ENCODE data around the gene PPP6R3.
"Not testable (repeated sequence)": the region's sequence is repeated elsewhere in the genome, so short reads cannot be mapped to it uniquely, and the experiment has no call there.

PPP6R3 gene

GRCh38 chr11:68538025-68538424 lies 77.5 kb downstream of the PPP6R3 start:
- Histone ChIP-seq H3K9me3 (no peaks in the 10 kb centered on the region), H3K27me3 (ENCODE audit: low read depth) (no peaks in the 10 kb centered on the region), H3K36me3 (replicated peaks) (peaks cover 41% of the 10 kb centered on the region), H3K4me3 (no peak overlapping the region), H3K4me1 (no peaks in the 10 kb centered on the region)
- DNase-seq (ENCODE audit: low spot score in 2 of 2), result no peak
- in situ Hi-C loops (cut with MboI; ENCODE audit: low sequenced_read_pairs), result no loop called here

GRCh38 chr11:68539395-68539794 lies 78.8 kb downstream of the PPP6R3 start:
- no peak for DNase-seq (ENCODE audit: low spot score in 2 of 2)
- H3K4me1 ChIP-seq, result no peaks in the 10 kb centered on the region
- H3K4me3 ChIP-seq, result no peak overlapping the region
- peaks cover 46% of the 10 kb centered on the region for H3K36me3 ChIP-seq (replicated peaks)
- in situ Hi-C loops (cut with MboI; ENCODE audit: low sequenced_read_pairs), result no loop called here
- H3K27me3 ChIP-seq (ENCODE audit: low read depth), result no peaks in the 10 kb centered on the region
- no peaks in the 10 kb centered on the region for H3K9me3 ChIP-seq

GRCh38 chr11:68540504-68540903 lies 80.0 kb downstream of the PPP6R3 start:
- H3K27me3 ChIP-seq (ENCODE audit: low read depth); in situ Hi-C loops (cut with MboI; ENCODE audit: low sequenced_read_pairs); H3K4me1 ChIP-seq; DNase-seq (ENCODE audit: low spot score in 2 of 2); H3K4me3 ChIP-seq; H3K9me3 ChIP-seq: not testable (repeated sequence)
- peaks cover 52% of the 10 kb centered on the region for H3K36me3 ChIP-seq (replicated peaks)

- Histone ChIP-seq H3K4me3 (no peak overlapping the region), H3K9me3 (no peaks in the 10 kb centered on the region), H3K36me3 (replicated peaks) (peaks cover 58% of the 10 kb centered on the region), H3K4me1 (no peaks in the 10 kb centered on the region), H3K27me3 (ENCODE audit: low read depth) (no peaks in the 10 kb centered on the region)
- no peak for DNase-seq (ENCODE audit: low spot score in 2 of 2)
- in situ Hi-C loops (cut with MboI; ENCODE audit: low sequenced_read_pairs), result no loop called here
Observed at GRCh38 chr11:68541116-68541515, 80.6 kb downstream of the PPP6R3 start.

- Histone ChIP-seq H3K36me3 (replicated peaks) (peaks cover 64% of the 10 kb centered on the region), H3K4me3 (no peak overlapping the region), H3K9me3 (no peaks in the 10 kb centered on the region), H3K27me3 (ENCODE audit: low read depth) (no peaks in the 10 kb centered on the region), H3K4me1 (no peaks in the 10 kb centered on the region)
- no peak for DNase-seq (ENCODE audit: low spot score in 2 of 2)
- in situ Hi-C loops (cut with MboI; ENCODE audit: low sequenced_read_pairs), result no loop called here
Observed at GRCh38 chr11:68541991-68542390, 81.4 kb downstream of the PPP6R3 start.

GRCh38 chr11:68542617-68543016 lies 82.1 kb downstream of the PPP6R3 start:
- no peaks in the 10 kb centered on the region for H3K4me1 ChIP-seq
- in situ Hi-C loops (cut with MboI; ENCODE audit: low sequenced_read_pairs), result no loop called here
- no peak for DNase-seq (ENCODE audit: low spot score in 2 of 2)
- no peak overlapping the region for H3K4me3 ChIP-seq
- no peaks in the 10 kb centered on the region for H3K27me3 ChIP-seq (ENCODE audit: low read depth)
- H3K36me3 ChIP-seq (replicated peaks), result peaks cover 66% of the 10 kb centered on the region
- H3K9me3 ChIP-seq, result no peaks in the 10 kb centered on the region

GRCh38 chr11:68543594-68543993 lies 83.0 kb downstream of the PPP6R3 start:
- no peak for DNase-seq (ENCODE audit: low spot score in 2 of 2)
- Histone ChIP-seq H3K27me3 (ENCODE audit: low read depth) (no peaks in the 10 kb centered on the region), H3K36me3 (replicated peaks) (peaks cover 66% of the 10 kb centered on the region), H3K9me3 (no peaks in the 10 kb centered on the region), H3K4me1 (no peaks in the 10 kb centered on the region), H3K4me3 (no peak overlapping the region)
- in situ Hi-C loops (cut with MboI; ENCODE audit: low sequenced_read_pairs), result no loop called here

- H3K9me3 ChIP-seq, result no peaks in the 10 kb centered on the region
- in situ Hi-C loops (cut with MboI; ENCODE audit: low sequenced_read_pairs), result no loop called here
- peaks cover 69% of the 10 kb centered on the region for H3K36me3 ChIP-seq (replicated peaks)
- no peak overlapping the region for H3K4me3 ChIP-seq
- DNase-seq (ENCODE audit: low spot score in 2 of 2), result no peak
- H3K27me3 ChIP-seq (ENCODE audit: low read depth), result no peaks in the 10 kb centered on the region
- no peaks in the 10 kb centered on the region for H3K4me1 ChIP-seq
Observed at GRCh38 chr11:68545347-68545746, 84.8 kb downstream of the PPP6R3 start.

- Histone ChIP-seq H3K4me3 (no peak overlapping the region), H3K36me3 (replicated peaks) (peaks cover 70% of the 10 kb centered on the region), H3K27me3 (ENCODE audit: low read depth) (no peaks in the 10 kb centered on the region), H3K9me3 (no peaks in the 10 kb centered on the region), H3K4me1 (no peaks in the 10 kb centered on the region)
- in situ Hi-C loops (cut with MboI; ENCODE audit: low sequenced_read_pairs), result no loop called here
- DNase-seq (ENCODE audit: low spot score in 2 of 2), result no peak
Observed at GRCh38 chr11:68545796-68546195, 85.2 kb downstream of the PPP6R3 start.

- DNase-seq (ENCODE audit: low spot score in 2 of 2), result no peak
- Histone ChIP-seq H3K4me3 (no peak overlapping the region), H3K27me3 (ENCODE audit: low read depth) (no peaks in the 10 kb centered on the region), H3K4me1 (no peaks in the 10 kb centered on the region), H3K9me3 (no peaks in the 10 kb centered on the region), H3K36me3 (replicated peaks) (peaks cover 75% of the 10 kb centered on the region)
- in situ Hi-C loops (cut with MboI; ENCODE audit: low sequenced_read_pairs), result no loop called here
Observed at GRCh38 chr11:68546555-68546954, 86.0 kb downstream of the PPP6R3 start.

- in situ Hi-C loops (cut with MboI; ENCODE audit: low sequenced_read_pairs), result no loop called here
- Histone ChIP-seq H3K4me3 (no peak overlapping the region), H3K4me1 (no peaks in the 10 kb centered on the region), H3K36me3 (replicated peaks) (peaks cover 85% of the 10 kb centered on the region), H3K9me3 (no peaks in the 10 kb centered on the region), H3K27me3 (ENCODE audit: low read depth) (no peaks in the 10 kb centered on the region)
- no peak for DNase-seq (ENCODE audit: low spot score in 2 of 2)
Observed at GRCh38 chr11:68549789-68550484, 89.4 kb downstream of the PPP6R3 start.

GRCh38 chr11:68550485-68550817 lies 89.9 kb downstream of the PPP6R3 start:
- H3K4me3 ChIP-seq, result no peak overlapping the region
- no peaks in the 10 kb centered on the region for H3K4me1 ChIP-seq
- H3K36me3 ChIP-seq (replicated peaks), result peaks cover 85% of the 10 kb centered on the region
- H3K27me3 ChIP-seq (ENCODE audit: low read depth), result no peaks in the 10 kb centered on the region
- no peak for DNase-seq (ENCODE audit: low spot score in 2 of 2)
- no peaks in the 10 kb centered on the region for H3K9me3 ChIP-seq
- in situ Hi-C loops (cut with MboI; ENCODE audit: low sequenced_read_pairs), result no loop called here

GRCh38 chr11:68551223-68551622 lies 90.7 kb downstream of the PPP6R3 start:
- no peaks in the 10 kb centered on the region for H3K27me3 ChIP-seq (ENCODE audit: low read depth)
- H3K36me3 ChIP-seq (replicated peaks), result peaks cover 81% of the 10 kb centered on the region
- no peak for DNase-seq (ENCODE audit: low spot score in 2 of 2)
- H3K4me1 ChIP-seq, result no peaks in the 10 kb centered on the region
- in situ Hi-C loops (cut with MboI; ENCODE audit: low sequenced_read_pairs), result no loop called here
- no peaks in the 10 kb centered on the region for H3K9me3 ChIP-seq
- no peak overlapping the region for H3K4me3 ChIP-seq

GRCh38 chr11:68551777-68552176 lies 91.2 kb downstream of the PPP6R3 start:
- Histone ChIP-seq H3K27me3 (ENCODE audit: low read depth) (no peaks in the 10 kb centered on the region), H3K36me3 (replicated peaks) (peaks cover 76% of the 10 kb centered on the region), H3K4me3 (no peak overlapping the region), H3K9me3 (no peaks in the 10 kb centered on the region), H3K4me1 (no peaks in the 10 kb centered on the region)
- in situ Hi-C loops (cut with MboI; ENCODE audit: low sequenced_read_pairs), result no loop called here
- no peak for DNase-seq (ENCODE audit: low spot score in 2 of 2)

GRCh38 chr11:68552542-68552941 lies 92.0 kb downstream of the PPP6R3 start:
- Histone ChIP-seq H3K4me1 (no peaks in the 10 kb centered on the region), H3K9me3 (no peaks in the 10 kb centered on the region), H3K27me3 (ENCODE audit: low read depth) (no peaks in the 10 kb centered on the region), H3K4me3 (no peak overlapping the region), H3K36me3 (replicated peaks) (peaks cover 72% of the 10 kb centered on the region)
- no peak for DNase-seq (ENCODE audit: low spot score in 2 of 2)
- in situ Hi-C loops (cut with MboI; ENCODE audit: low sequenced_read_pairs), result no loop called here
